Measurements from ENCODE around the gene HTR2B.
"Not testable (repeated sequence)": the region's sequence is repeated elsewhere in the genome, so short reads cannot be mapped to it uniquely, and the experiment has no call there.

HTR2B gene

DNA sequence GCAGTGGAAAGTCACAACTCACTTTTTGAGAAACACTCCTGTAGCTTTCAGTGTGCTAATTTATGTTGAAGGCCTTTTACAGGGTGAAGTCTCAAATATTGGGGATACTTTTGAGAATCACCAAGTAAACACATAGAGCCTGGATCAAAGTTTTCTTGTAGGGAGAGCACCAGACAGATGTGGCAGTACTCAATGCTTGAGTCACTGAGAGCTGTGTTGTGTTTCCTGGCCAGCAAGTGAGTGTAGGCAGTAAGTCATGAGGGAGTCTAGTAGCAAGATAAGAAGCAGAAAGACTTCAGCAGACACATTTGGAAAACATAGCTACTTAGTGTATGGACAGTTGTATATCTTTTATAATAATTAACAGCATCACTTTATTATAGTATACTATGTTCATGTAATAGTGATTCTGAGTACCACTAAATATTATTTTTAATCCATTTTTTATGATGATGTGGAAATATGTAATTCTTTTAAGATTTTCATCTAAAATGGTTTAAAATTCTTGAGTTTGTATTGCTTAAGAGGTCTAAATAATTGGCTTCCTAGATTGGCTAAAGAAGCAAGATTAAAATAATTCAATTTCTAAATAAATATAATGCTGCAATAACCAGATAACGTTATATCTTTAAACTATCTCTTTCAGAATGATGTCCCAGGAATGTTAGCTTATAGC is 55.3 kb downstream of the HTR2B start:
- no peak for DNase-seq

DNA sequence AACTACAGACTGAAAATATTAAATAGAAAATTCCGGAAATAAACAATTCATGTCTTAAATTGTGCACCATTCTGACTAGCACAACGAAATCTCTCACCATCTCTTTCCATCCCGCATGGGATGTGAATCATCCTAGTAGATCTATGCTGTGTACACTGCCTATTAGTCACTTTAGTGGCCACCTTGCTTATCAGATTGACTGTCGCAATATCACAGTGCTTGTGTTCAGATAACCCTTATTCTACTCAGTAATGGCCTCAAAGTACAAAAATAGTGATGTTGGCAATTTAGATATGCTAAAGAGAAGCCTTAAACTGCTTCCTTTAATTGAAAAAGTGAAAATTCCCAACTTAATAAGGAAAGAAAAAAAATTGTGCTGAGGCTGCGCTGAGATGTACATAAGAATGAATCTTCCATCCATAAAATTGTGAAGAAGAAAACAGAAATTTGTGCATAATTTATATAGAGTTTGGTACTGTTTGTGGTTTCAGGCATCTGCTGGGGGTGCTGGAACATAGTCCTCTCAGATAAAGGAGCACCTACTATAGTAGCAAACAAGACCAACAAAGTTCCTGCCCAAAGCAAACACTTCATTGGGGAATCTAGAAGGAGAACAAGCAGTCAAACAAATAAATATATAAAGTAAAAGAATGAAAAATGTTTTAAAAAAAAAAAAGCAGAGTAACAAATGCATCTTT is 56.2 kb downstream of the HTR2B start:
- DNase-seq: no peak

DNA sequence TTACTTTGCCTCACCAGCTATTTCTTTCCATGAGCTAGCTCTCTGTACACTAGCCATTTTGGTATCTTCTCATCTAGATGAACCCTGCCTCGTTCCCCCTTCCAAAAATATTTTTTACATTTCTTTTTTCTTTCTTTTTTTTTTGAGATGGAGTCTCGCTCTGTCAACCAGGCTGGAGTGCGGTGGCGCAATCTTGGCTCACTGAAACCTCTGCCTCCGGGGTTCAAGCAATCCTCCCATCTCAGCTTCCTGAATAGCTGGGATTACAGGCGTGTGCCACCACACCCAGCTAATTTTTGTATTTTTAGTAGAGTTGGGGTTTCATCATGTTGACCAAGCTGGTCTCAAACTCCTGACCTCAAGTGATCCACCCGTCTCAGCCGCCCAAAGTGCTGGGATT is 57.3 kb downstream of the HTR2B start:
- DNase-seq: not testable (repeated sequence)

DNA sequence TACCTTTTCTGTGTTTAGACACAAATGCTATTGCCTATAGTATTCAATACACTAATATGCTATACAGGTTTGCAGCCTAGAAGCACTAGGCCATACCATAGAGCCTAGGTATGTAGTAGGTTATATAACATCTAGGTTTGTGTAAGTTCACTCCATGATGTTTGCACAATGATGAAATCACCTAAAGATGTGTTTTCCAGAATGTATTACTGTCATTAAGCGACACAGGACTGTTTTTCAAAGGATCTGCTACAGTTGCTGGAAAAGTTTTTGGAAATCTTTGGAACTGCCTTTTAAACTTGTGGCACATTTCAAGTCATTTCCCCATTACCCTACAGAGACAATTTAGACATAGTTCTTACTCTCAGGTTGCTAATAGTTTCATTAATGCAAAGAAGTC is 58.9 kb downstream of the HTR2B start:
- no peak for DNase-seq

DNA sequence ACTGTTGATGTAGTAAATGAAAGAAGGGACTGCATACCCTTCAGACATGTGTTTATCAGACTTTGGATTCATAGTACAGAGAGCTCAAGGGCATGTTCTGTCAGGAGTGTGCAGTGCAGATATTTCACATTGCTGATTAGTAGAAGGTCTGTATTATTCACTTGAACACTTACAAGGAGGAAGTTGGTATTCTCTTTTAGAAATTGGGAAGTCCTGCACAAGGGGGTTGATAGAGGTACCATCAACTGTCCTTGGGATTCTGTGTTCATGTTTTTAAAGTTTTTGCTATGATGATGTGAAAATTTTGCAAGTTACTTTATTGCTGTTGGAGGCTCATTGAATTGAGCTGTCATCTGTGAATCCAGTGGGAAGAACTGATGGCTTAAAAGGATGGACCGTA is 61.5 kb downstream of the HTR2B start:
- no peak for DNase-seq

DNA sequence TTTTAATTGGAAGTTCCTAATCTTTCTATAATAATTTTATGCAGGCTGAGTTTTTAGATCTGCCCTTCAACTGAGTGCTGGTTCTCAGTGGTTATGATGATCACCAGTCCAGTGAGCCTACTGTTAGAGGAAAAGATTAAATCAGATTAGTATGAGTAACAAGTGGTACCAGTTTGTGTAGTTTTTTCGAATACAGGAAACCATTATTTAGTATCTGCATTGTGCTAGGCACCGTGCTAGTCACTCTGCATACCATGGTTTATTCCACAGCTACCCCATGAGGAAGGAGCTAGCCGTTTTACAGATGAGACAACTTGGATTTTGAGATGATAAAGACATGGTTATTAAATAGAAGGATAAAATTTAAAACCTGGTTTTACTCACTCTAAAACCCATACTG is 62.1 kb downstream of the HTR2B start:
- DNase-seq: no peak

DNA sequence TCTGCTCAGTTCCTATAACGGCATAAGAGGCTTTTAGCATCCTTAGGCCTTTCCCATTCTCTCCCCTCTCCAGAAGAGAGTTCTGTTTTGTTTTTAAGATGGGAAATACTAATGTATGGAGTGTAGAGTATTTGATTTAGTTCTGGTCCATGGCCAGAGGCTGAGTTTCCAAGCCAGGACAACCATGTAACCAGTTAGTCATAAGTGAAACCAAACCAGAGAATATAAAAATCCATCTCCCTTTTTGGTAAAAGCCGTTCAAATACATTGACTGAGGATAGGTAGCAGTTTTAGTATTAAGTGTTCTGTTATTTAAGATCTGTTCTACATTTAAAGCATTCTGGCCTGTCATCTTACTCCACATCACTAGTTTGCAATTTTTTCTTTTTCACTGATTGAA is 65.1 kb downstream of the HTR2B start:
- DNase-seq: no peak

DNA sequence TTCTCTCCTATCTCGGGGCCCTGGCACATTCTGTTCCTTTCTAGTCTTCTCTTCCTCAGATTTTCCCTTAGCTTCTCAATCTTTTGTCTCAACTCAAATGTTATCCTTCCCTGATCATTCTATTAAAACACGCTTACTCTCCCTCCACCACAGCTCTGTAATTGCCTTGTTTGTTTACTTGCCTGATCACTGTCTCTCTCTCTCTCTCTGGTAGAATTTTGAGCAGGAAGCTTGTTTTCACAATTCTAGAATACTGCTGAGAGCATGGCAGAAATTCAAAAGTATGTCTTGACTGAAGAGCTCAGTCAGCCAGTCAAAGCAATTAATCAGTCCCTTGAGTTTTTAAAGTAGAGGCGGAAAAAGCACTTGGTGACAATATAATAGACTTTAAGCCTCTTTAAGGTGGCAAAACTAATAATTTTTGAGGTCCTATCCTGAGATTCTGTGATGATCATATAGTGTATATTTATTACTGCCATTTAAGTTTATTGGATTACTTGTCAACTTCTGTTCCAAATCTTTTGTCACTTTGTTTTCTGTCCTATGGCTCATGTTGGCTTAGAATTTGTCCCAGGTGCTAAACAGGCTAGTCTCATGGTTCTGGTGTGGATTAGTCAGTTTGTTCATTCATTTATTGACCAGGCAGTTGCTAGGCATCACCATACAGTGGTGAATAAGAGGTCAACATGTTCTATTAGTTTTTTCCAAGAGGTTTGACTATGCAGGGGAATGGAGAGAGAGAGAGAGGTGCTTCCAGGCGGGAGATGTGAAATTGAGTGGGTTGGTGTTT is 65.9 kb downstream of the HTR2B start:
- DNase-seq: no peak
